ENCODE results near the gene FASN.
A peak's percentile ranks its signal among the peaks of the same experiment; 100 is the strongest.

The FASN gene

GRCh38 chr17:82101301-82101715 is 3.3 kb upstream of the FASN start:
- DNase-seq: no peak

- DNase-seq: no peak
Measured at GRCh38 chr17:82100502-82101298, 2.7 kb upstream of the FASN start.

DNA sequence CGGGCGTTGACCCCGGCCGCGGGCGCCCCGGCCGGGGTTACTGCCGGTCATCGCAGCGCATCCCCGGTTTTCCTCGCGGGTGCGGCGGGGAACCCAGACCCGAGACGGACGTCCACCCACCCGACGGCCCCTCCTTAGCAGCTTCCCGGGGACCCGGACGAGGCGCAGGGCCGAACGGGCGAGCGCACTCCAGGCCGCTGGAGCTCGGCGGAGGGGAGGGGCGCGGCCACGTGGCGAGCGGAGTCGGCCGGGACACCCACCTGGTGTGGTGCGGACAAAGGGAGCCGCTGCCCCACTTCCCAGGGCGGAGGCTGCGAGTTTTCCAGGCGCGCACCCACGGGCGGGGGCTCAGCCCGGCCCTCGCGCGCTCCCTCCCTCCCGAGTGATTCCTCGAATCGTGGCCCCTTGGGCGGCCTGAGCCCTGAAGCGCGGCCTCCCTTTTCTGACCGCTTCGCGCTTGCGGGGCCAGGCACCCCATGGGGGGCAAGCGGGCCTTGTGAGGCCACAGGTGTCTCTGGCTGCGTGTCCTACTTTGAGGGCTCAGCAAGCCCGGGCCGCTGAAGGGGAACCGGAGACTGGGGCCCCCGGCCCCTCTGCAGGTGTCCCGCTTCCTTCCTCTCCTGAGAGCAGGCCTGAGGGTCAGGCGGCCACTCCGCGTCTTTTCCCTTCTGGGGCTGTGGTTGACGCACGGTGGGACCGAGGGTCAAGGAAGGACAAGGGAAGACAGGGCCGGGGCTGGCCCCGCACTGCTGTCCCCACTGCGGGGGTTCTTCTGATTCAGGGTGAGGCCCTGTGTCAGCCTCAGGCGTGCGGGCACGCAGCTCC is 1.1 kb upstream of the FASN start:
- DNase-seq: peak in 1 of 2 experiments; percentile 76

DNA sequence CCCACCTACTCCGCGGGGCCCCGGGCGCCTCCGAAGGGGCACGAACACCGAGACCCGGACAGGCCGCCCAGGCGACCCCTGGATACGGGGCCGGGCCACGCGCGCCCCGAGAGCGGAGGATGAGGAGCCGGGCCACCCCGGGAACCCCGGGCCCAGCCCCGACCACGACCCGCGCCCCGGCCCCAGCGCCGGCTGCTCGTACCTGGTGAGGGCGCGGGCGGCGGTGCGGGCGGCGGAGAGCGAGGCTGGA is 192 bp downstream of the FASN start:
- no peak for DNase-seq

DNA sequence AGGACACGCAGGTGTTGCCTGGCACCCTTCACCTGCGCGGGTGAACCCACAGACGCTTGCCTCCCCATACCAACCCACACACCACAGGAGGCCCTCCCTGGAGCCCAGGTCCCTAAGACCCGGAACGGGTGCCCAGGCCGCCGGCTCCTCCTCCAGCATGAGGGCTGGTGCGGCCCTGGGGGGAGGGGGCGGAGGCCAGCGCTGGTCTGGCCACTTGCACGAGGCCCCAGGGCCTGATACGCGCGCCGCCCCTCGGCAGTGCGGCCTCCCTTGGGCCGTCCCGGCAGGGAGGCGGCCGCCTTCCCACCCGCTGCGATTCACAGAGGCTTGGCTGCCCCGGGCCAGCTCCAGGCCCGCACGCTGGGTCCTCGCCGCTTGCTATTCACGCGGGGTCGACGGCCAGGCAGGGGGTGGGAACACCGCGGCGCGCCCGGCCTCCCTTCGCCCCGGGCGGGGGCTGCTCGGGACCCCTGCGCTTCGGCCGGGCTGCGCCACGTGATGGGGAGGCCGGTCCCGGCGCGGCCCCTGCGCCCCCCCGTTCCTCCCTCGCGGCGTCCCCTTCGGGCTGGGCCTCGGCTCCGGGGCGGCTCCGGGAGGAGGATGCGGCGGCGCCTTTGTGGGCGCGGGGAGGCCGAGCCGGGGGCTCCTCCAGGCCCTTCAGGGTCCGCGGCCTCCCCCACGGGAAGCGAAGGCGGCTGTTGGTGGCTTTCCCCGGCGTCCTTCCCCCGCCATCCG is 685 bp downstream of the FASN start:
- peak in 1 of 2 experiments; percentile 62 for DNase-seq

GRCh38 chr17:82096709-82097183 is 1.3 kb downstream of the FASN start:
- no peak for DNase-seq

DNA sequence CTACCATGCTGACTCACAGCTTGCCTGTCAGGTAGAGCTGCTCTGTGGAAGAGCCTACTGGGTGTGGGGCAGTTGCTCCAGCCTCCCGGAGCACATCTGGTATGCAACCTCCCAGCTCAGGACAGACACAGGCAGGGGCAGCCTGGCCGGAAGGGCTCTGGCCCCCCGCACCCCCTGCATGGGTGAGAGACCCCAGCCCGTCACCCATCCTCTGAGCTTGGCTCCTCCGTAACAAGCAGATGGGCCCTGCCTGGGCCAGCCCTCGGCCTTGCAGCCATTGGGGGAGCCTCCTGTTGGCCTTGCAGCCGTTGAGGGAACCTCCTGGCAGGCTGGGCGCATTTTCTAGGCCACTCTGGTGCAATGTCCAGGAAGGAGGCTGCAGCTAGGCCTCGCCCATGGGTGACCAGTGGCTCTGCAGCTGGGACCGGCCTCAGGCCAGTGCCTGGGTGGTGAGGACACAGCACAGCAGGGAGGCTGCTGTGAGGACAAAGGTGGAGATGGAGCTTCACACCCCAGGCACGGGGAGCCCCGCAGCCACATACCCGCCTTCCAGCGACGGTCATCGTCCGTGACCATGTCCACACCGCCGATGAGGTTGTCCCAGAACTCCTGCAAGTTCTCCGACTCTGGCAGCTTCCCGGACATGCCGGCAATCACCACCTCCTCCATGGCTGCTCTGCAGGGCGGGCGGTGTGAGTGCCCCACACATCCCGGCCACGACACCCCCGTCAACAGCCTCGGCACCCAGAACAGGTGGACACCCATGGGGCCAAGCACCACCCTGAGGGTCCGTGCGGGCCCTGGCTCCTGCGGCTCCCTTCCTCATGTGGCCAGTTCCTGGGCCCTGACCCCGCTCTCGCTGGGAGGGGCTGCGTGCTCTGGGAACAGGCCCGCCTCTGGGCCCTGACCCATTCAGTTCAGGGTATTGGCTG is 2.0 kb downstream of the FASN start:
- DNase-seq: no peak

DNA sequence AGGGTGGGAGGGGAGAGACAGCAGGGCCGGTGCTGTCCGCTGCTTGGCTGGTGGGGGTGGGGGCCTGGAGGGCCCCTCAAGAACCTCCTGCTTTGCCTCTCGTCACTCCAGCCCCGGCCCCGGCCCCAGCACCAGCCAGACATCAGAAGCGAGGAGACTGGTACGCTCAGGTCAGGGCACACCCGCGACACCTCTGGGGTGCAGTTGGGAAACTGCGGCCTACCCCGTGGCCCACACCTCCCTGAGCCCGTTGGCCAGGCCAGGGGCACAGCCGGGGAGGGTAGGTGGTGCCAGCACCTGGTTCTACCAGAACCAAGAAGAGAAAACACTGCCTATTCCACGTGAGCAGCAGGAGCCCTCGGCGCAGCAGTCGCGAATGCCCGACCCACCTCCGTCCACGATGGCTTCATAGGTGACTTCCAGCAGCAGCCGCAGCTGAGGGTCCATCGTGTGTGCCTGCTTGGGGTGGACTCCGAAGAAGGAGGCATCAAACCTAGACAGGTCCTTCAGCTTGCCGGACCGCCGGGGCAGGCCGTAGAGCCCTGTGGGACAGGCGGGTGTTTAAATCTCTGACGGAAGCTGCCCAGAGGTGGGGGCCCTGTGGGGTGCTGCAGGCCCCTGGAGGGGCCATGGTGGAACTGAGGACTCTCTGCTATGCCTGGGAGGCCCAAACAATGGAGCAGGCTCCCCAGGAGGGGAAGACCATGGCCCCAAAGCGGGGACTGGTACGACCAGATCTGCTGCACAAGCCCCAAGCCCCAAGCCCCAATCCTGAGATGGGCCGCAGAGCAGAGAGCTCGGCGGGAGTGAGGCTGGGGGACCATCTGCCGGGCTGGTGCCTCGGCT is 2.9 kb downstream of the FASN start:
- DNase-seq: no peak

DNA sequence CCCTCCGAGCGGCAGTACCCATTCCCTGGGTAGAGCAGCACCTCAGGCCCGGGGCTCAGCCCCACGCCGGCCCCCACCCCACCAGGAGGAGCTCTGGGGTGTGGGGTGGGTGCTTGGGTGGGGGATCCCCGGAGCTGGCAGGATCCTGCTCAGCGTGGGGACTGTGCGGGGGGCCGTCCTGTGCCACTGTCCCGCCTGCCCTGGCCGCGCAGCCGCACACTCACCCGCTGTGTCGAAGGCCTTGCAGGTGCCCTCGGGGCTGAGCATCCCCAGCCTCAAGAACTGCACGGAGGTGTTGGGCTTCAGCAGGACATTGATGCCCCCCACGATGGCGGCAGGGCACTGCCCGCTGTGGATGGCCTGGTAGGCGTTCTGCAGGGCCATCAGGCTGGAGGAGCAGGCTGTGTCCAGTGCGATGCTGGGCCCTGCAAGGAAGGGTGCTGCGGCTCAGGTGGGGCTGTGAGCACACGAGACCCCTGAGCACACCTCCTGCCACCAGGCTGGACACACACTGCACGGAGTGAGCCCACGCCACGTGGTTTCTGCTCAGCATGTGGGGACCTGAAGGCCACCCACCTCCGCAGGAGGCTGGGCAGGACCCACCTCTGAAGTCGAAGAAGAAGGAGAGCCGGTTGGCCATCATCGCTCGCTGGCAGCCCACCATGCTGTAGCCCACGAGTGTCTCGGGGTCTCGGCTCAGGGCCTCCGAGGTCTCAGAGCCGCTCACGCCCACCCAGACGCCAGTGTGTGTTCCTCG is 4.9 kb downstream of the FASN start:
- DNase-seq: no peak

- no peak for DNase-seq
Measured at GRCh38 chr17:82092628-82092994, 5.4 kb downstream of the FASN start.

GRCh38 chr17:82092094-82092586 is 5.9 kb downstream of the FASN start:
- DNase-seq: no peak

GRCh38 chr17:82091264-82092066 is 6.6 kb downstream of the FASN start:
- DNase-seq: no peak

DNA sequence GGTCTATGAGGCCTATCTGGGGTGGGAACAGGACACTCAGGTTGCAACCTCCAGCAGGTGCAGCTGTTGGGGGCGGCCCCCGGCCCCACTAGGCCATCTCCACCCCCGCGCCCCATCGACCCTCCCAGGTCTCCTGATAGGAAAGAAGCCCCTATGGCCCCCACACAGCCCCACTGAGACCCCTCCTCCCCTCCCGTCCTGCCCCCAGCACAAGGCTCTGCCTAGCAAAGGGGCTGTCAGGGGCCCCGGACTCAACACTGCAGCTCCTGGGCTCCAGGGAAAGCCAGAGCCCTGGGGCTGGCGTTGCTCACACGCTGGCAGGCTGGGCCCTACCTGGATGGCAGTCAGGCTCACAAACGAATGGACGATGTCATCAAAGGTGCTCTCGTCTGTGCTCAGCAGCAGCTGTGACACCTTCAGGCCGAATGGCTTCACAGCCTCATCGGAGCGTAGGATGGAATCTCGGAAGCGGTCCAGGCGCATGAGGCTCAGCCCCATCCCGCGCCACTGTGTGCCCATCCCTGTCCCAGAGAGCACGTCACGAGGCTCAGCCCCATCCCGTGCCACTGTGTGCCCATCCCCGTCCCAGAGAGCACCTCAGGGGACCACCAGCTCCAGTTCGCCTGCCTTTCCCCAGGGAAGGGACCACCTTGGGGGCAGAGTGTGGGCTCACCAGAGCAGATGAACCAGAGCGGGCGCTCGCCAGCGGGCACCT is 7.3 kb downstream of the FASN start:
- no peak for DNase-seq

- DNase-seq: no peak
Measured at GRCh38 chr17:82089723-82090548, 8.1 kb downstream of the FASN start.

DNA sequence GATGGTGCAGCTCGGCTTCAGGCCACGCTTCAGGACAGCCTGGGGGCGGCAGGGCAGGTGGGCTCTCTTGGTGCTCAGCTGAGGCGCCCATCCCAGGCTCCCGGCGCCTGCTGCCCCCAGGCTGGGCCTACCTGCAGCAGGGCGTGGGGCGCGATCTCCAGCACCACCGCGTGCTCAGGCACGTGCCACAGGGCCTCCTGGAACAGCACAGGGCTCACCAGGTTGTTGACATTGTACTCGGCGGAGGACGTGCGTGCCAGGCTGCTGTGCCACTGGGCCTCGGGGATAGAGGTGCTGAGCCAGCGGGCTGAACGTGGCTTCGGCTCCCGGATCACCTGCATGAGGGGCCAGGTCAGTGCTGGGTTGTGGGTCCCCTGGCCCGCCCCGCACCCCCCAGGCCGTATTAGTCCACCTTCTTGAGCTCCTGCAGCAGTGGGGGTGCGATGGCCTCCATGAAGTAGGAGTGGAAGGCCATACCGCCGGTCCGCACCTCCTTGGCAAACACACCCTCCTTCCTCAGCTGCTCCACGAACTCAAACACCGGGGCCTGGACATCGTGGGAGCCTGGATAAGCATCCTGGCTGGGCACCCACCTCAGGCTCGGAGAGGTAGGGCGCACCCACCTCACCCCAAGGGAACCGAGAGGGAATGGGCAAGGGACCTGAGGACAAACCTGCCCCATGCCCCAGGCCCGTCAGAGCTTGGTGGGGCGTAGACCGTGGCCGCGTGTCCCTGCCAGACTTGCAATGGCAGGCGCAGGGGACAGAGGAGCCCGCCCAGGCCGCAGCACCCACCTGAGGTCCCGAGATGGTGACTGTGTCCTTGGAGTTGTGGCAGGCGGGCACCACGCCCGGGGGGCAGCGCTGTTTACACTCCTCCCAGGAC is 9.0 kb downstream of the FASN start:
- DNase-seq: no peak

- DNase-seq: no peak
Measured at GRCh38 chr17:82087961-82088837, 9.8 kb downstream of the FASN start.
